Measurements from ENCODE around the gene AATF. TPM values are rescaled to one million over a fixed set of nuclear protein-coding genes. Genes with fewer than 3 reads are reported as not detected.
A peak's percentile ranks its signal among the peaks of the same experiment; 100 is the strongest.

AATF gene
- total RNA-seq, 1 donor from 2014 or later: 31.3 TPM

DNA sequence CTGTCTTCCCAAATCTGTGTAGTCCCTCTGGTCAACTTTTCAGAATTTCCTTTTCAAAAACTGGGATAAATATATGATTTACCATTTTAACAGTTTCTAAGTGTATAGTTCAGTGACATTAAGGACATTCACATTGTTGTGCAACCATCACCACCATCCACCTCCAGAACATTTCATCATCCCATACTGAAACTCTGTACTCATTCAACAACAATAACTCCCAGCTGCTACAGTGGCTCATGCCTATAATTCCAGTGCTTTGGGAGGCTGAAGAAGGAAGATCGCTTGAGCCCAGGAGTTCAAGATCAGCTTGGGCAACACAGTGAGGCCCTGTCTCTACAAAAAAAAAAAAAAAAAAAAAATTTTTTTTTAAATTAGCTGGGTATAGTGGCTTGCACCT is 131.0 kb downstream of the AATF start:
- peaks cover 7% of the 10 kb centered on the region for H3K4me1 Mint-ChIP-seq
- H3K9me3 Mint-ChIP-seq: peaks cover 7% of the 10 kb centered on the region
- DNase-seq (ENCODE audit: low spot score in 2 of 2, unreplicated experiment in 2 of 2): no peak
- no peaks in the 10 kb centered on the region for H3K36me3 Mint-ChIP-seq
- H3K27ac Mint-ChIP-seq: no peak overlapping the region
- H3K27me3 Mint-ChIP-seq (ENCODE audit: low read depth): no peaks in the 10 kb centered on the region
- no peak overlapping the region for H3K4me3 Mint-ChIP-seq
- TF ChIP-seq, protein P1, sequence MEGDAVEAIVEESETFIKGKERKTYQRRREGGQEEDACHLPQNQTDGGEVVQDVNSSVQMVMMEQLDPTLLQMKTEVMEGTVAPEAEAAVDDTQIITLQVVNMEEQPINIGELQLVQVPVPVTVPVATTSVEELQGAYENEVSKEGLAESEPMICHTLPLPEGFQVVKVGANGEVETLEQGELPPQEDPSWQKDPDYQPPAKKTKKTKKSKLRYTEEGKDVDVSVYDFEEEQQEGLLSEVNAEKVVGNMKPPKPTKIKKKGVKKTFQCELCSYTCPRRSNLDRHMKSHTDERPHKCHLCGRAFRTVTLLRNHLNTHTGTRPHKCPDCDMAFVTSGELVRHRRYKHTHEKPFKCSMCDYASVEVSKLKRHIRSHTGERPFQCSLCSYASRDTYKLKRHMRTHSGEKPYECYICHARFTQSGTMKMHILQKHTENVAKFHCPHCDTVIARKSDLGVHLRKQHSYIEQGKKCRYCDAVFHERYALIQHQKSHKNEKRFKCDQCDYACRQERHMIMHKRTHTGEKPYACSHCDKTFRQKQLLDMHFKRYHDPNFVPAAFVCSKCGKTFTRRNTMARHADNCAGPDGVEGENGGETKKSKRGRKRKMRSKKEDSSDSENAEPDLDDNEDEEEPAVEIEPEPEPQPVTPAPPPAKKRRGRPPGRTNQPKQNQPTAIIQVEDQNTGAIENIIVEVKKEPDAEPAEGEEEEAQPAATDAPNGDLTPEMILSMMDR (IDR thresholded peaks at IDR 0.05; ENCODE audit: unreplicated experiment): no peak

DNA sequence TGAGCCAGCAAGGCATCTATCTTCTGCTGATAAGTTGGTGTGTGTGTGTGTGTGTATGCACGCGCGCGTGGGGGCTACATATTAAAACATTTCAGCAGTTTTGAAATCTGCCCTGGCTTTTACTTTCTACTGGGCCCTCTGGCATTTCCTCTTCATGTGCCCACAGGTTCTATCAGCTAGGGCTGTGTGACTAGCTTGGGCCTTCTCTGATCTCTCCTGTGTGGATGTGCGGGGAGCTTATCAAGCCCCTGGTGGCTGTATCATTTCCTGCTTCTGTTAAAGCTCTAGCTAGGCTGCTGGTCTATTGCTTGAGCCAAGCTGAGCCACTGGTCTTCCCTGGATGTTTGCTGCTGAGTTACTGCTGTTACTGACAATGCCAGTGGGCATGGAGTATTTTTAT is 132.5 kb downstream of the AATF start:
- Mint-ChIP-seq H3K4me1 (peaks cover 9% of the 10 kb centered on the region), H3K9me3 (peaks cover 7% of the 10 kb centered on the region), H3K27me3 (ENCODE audit: low read depth) (no peaks in the 10 kb centered on the region), H3K36me3 (peaks cover 4% of the 10 kb centered on the region), H3K4me3 (no peak overlapping the region), H3K27ac (no peak overlapping the region)
- TF ChIP-seq, protein P1 (IDR thresholded peaks at IDR 0.05; ENCODE audit: unreplicated experiment): no peak
- no peak for DNase-seq (ENCODE audit: low spot score in 2 of 2, unreplicated experiment in 2 of 2)

DNA sequence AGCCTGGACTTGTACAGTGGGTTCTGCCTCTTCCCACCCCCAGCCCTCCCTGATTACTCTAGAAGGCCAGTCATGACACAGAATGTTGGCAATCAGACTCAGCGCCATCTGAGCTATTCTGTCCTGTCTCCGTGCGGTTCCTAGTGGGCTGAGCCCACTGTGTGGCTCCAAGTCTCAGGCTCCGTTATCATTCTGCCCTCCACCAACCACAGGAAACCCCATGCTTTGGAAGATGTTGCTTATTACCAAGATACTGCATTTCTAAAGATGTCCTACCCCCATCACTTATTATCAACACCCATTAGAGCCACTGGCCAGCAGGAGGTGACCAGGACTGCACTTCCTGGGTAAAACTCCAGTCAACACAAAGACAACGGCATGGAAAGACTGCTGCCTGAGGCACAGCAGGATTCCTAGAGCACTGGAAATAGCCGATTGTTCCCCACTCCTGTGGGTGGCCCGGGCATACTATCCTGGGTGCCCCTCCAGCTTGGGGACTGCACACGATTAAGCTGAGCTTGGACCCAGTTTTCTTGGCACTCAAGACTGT is 133.6 kb downstream of the AATF start:
- Mint-ChIP-seq H3K4me1 (peaks cover 9% of the 10 kb centered on the region), H3K9me3 (peaks cover 7% of the 10 kb centered on the region), H3K4me3 (no peak overlapping the region), H3K27me3 (ENCODE audit: low read depth) (no peaks in the 10 kb centered on the region), H3K27ac (no peak overlapping the region), H3K36me3 (peaks cover 4% of the 10 kb centered on the region)
- no peak for DNase-seq (ENCODE audit: low spot score in 2 of 2, unreplicated experiment in 2 of 2)
- TF ChIP-seq, protein P1 (IDR thresholded peaks at IDR 0.05; ENCODE audit: unreplicated experiment): no peak

DNA sequence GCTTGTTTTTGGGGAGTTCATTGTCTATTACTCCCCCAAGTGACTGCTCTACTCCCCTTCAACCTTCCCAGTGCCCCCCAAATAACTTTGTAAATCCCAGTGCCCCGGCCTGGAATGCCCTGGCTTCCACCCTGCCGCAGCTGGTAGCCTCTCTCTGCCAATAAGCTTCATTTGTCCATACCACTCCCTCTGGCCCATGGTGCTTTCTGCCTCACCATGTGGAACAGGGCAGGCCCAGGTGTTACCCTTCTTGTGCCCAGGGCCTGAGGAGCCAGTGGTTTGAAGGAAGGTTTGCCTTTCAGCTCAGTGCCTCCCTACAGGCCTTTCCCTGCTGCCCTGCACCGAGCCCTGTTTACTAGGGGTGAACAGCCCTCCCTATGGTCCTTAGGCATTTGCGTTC is 134.2 kb downstream of the AATF start:
- TF ChIP-seq, protein P1 (IDR thresholded peaks at IDR 0.05; ENCODE audit: unreplicated experiment): no peak
- Mint-ChIP-seq H3K4me1 (peaks cover 13% of the 10 kb centered on the region), H3K9me3 (peaks cover 7% of the 10 kb centered on the region), H3K36me3 (peaks cover 8% of the 10 kb centered on the region), H3K27ac (no peak overlapping the region), H3K4me3 (no peak overlapping the region), H3K27me3 (ENCODE audit: low read depth) (no peaks in the 10 kb centered on the region)
- DNase-seq (ENCODE audit: low spot score in 2 of 2, unreplicated experiment in 2 of 2): no peak

DNA sequence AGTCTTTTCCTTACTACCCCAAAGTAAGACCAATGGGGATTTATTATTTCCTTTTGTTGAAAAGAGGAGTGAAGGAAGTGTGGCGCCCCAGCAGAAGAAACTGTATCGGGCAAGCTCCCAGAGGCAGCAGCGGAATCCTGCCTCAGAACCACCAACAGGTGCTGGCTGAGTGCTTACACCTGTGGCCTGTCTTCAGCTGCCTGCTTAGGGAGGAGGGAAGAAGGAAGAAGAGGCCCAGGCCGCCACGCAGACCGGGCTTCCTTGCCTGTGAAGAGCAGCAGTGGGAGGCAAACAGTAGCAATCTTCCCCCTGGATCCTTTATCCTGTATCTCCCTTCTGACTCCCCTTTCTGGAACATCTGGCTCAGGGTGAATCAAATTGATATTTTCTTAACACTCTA is 134.7 kb downstream of the AATF start:
- Mint-ChIP-seq H3K4me1 (peaks cover 17% of the 10 kb centered on the region), H3K27ac (peak overlapping the region; percentile 10), H3K36me3 (peaks cover 8% of the 10 kb centered on the region), H3K4me3 (no peak overlapping the region), H3K9me3 (peaks cover 7% of the 10 kb centered on the region), H3K27me3 (ENCODE audit: low read depth) (no peaks in the 10 kb centered on the region)
- TF ChIP-seq, protein P1 (IDR thresholded peaks at IDR 0.05; ENCODE audit: unreplicated experiment): no peak
- DNase-seq (ENCODE audit: low spot score in 2 of 2, unreplicated experiment in 2 of 2): no peak

DNA sequence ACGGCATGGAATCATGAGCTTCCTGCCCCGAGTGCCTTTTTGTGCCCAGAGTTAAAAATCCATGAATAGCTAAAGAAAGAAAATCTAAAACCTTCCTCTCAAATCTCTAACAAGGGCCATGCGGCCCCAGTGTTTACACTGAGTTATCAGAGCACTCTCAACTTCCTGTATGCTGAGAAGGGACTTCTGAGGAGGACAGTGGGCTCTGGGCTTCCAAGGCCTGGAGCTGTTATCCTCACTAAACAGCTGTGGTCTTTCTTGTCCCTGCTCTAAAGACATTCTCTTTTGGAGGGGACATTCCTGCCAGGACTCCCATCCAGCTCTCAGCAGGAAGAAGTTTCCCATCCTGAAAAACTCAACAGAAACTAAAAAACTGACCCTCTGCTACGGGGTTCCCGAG is 135.6 kb downstream of the AATF start:
- H3K27me3 Mint-ChIP-seq (ENCODE audit: low read depth): no peaks in the 10 kb centered on the region
- H3K27ac Mint-ChIP-seq: peak overlapping the region; percentile 37
- peaks cover 23% of the 10 kb centered on the region for H3K4me1 Mint-ChIP-seq
- peaks cover 4% of the 10 kb centered on the region for H3K9me3 Mint-ChIP-seq
- peaks cover 8% of the 10 kb centered on the region for H3K36me3 Mint-ChIP-seq
- no peak overlapping the region for H3K4me3 Mint-ChIP-seq
- no peak for DNase-seq (ENCODE audit: low spot score in 2 of 2, unreplicated experiment in 2 of 2)
- TF ChIP-seq, protein P1 (IDR thresholded peaks at IDR 0.05; ENCODE audit: unreplicated experiment): no peak

All from mesothelial cell of epicardium (in vitro differentiated cells).